OCI-LY1 (cell line): Measurements from ENCODE around the gene LCE6A.

Experiments used
- H2AFZ ChIP-seq: fragments of 200-600 bp; sonication (generic), shearing (Covaris generic); 2 replicates; pipeline ENCODE4 v1.6.0; 2014; ENCODE audit warnings: antibody characterized with exemption, mild to moderate bottlenecking, low read length
- H3F3A ChIP-seq: fragments of 200-600 bp; sonication (generic), shearing (Covaris generic); 2 replicates; pipeline ENCODE4 v1.6.0; 2014; ENCODE audit warnings: mild to moderate bottlenecking, antibody characterized with exemption, low read length, moderate library complexity; ENCODE audit not compliant: insufficient read depth
- H3K27ac ChIP-seq: fragments of 200-600 bp; sonication (generic); 2 replicates; pipeline ENCODE4 v1.5.1; 2014; ENCODE audit warnings: low read length, mixed run types, mild to moderate bottlenecking, low read depth; ENCODE audit not compliant: poor library complexity, severe bottlenecking
- H3K27me3 ChIP-seq: fragments of 200-600 bp; sonication (generic); 2 replicates; pipeline ENCODE4 v1.6.0; 2014; ENCODE audit warnings: antibody characterized with exemption, mild to moderate bottlenecking, low read length, moderate library complexity; ENCODE audit not compliant: insufficient read depth
- H3K36me3 ChIP-seq: fragments of 200-600 bp; sonication (generic); 2 replicates; pipeline ENCODE4 v1.6.1; 2014; ENCODE audit warnings: mild to moderate bottlenecking, antibody characterized with exemption, low read length, moderate library complexity, mixed read lengths; ENCODE audit not compliant: insufficient read depth
- H3K4me1 ChIP-seq: fragments of 200-600 bp; sonication (generic); 2 replicates; pipeline ENCODE4 v1.5.1; 2014; ENCODE audit warnings: mild to moderate bottlenecking, low read length, moderate library complexity; ENCODE audit not compliant: insufficient read depth, severe bottlenecking
- H3K4me2 ChIP-seq: fragments of 200-600 bp; sonication (generic), shearing (Covaris generic); 2 replicates; pipeline ENCODE4 v1.6.1; 2014; ENCODE audit warnings: low read length
- H3K4me3 ChIP-seq: fragments of 200-600 bp; sonication (generic); 2 replicates; pipeline ENCODE4 v1.5.1; 2014; ENCODE audit warnings: low read length, low read depth, mild to moderate bottlenecking, mixed read lengths; ENCODE audit not compliant: poor library complexity, severe bottlenecking
- H3K79me2 ChIP-seq: fragments of 200-600 bp; shearing (Covaris generic); 2 replicates; pipeline ENCODE4 v1.6.1; 2016; ENCODE audit warnings: mixed run types, low read length, mixed read lengths; ENCODE audit not compliant: insufficient read depth
- H3K9ac ChIP-seq: fragments of 200-600 bp; sonication (generic), shearing (Covaris generic); 2 replicates; pipeline ENCODE4 v1.6.1; 2014; ENCODE audit warnings: mild to moderate bottlenecking, low read length, mixed read lengths
- H3K9me2 ChIP-seq: fragments of 200-600 bp; sonication (generic), shearing (Covaris generic); 2 replicates; pipeline ENCODE4 v1.6.1; 2014; ENCODE audit warnings: low read depth, mild to moderate bottlenecking, low read length, mixed read lengths
- H3K9me3 ChIP-seq: fragments of 200-600 bp; shearing (Covaris generic); 2 replicates; pipeline ENCODE4 v1.6.1; 2014; ENCODE audit warnings: low read length, mixed read lengths
- H4K20me1 ChIP-seq: fragments of 200-600 bp; sonication (generic), shearing (Covaris generic); 2 replicates; pipeline ENCODE4 v1.6.0; 2016; ENCODE audit warnings: mild to moderate bottlenecking, low read length; ENCODE audit not compliant: insufficient read depth
- CTCF ChIP-seq: fragments of 200-600 bp; sonication (generic), shearing (Covaris generic); IDR thresholded peaks from 2 replicates; pipeline ENCODE4 v1.5.1; 2017; ENCODE audit warnings: mild to moderate bottlenecking, antibody characterized with exemption, low read length, moderate library complexity, mixed read lengths
- EZH2 ChIP-seq: fragments of 200-600 bp; sonication (generic), shearing (Covaris generic); IDR thresholded peaks from 2 replicates; pipeline ENCODE4 v1.8.0; 2017; ENCODE audit warnings: borderline replicate concordance, mixed run types, mild to moderate bottlenecking, antibody characterized with exemption, low read length, moderate library complexity, mixed read lengths

LCE6A gene

GRCh38 chr1:152855661-152856060, 13.0 kb downstream of the LCE6A start:
- Histone ChIP-seq H4K20me1 (no peaks in the 10 kb centered on the region), H3K9me2 (no peaks in the 10 kb centered on the region), H3K4me1 (no peaks in the 10 kb centered on the region), H3K27me3 (no peaks in the 10 kb centered on the region), H3K9me3 (no peaks in the 10 kb centered on the region), H3K79me2 (no peaks in the 10 kb centered on the region), H3K36me3 (no peaks in the 10 kb centered on the region), H3K27ac (no peak overlapping the region), H3K4me2 (no peak overlapping the region), H2AFZ (no peak overlapping the region), H3K9ac (no peak overlapping the region), H3F3A (no peaks in the 10 kb centered on the region), H3K4me3 (no peak overlapping the region)
- no peak for TF ChIP-seq CTCF
- TF ChIP-seq EZH2 = no peak

GRCh38 chr1:152858062-152858461, 15.4 kb downstream of the LCE6A start:
- H3K4me2 ChIP-seq = no peak overlapping the region
- H3K9me2 ChIP-seq = no peaks in the 10 kb centered on the region
- H4K20me1 ChIP-seq = no peaks in the 10 kb centered on the region
- H3F3A ChIP-seq = no peaks in the 10 kb centered on the region
- H3K79me2 ChIP-seq = no peaks in the 10 kb centered on the region
- TF ChIP-seq EZH2 (no peak), CTCF (no peak)
- no peaks in the 10 kb centered on the region for H3K36me3 ChIP-seq
- no peak overlapping the region for H3K27ac ChIP-seq
- H3K9me3 ChIP-seq = no peaks in the 10 kb centered on the region
- H3K4me3 ChIP-seq = no peak overlapping the region
- H3K27me3 ChIP-seq = no peaks in the 10 kb centered on the region
- H3K9ac ChIP-seq = no peak overlapping the region
- H2AFZ ChIP-seq = no peak overlapping the region
- H3K4me1 ChIP-seq = no peaks in the 10 kb centered on the region

GRCh38 chr1:152859696-152860095, 17.0 kb downstream of the LCE6A start, which contains the start of gene LCE7A:
LCE7A (plus strand) TSS chr1:152859996; CDS start chr1:152860698, 702 bp downstream.
- H3K79me2 ChIP-seq = no peaks in the 10 kb centered on the region
- H3K27me3 ChIP-seq = no peaks in the 10 kb centered on the region
- no peaks in the 10 kb centered on the region for H3F3A ChIP-seq
- H3K4me1 ChIP-seq = no peaks in the 10 kb centered on the region
- no peaks in the 10 kb centered on the region for H4K20me1 ChIP-seq
- H3K9me3 ChIP-seq = no peaks in the 10 kb centered on the region
- no peak for TF ChIP-seq CTCF
- no peak for TF ChIP-seq EZH2
- no peak within 1 kb of the TSS for H3K4me2 ChIP-seq
- no peak within 1 kb of the TSS for H3K4me3 ChIP-seq
- H2AFZ ChIP-seq = no peak within 1 kb of the TSS
- H3K9ac ChIP-seq = no peak within 1 kb of the TSS
- no peaks in the 10 kb centered on the region for H3K9me2 ChIP-seq
- H3K36me3 ChIP-seq = no peaks in the 10 kb centered on the region
- no peak within 1 kb of the TSS for H3K27ac ChIP-seq
